Progenitor cell of endocrine pancreas (in vitro differentiated cells): Measurements from ENCODE around the gene TRAF3IP1. TPM values are rescaled to one million over a fixed set of nuclear protein-coding genes. Genes with fewer than 3 reads are reported as not detected.

Experiments
- DNase-seq: peaks from one replicate; pipeline ENCODE4 v3.0.0; 2021; ENCODE audit warnings: low spot score; ENCODE audit not compliant: unreplicated experiment
- H3K27ac Mint-ChIP-seq: 2 replicates; pipeline ENCODE4 v1.8.0; 2021; ENCODE audit warnings: mild to moderate bottlenecking, moderate library complexity, mixed read lengths
- H3K27me3 Mint-ChIP-seq: 2 replicates; pipeline ENCODE4 v1.8.0; 2021; ENCODE audit warnings: mixed read lengths
- H3K36me3 Mint-ChIP-seq: 2 replicates; pipeline ENCODE4 v1.8.0; 2022; ENCODE audit warnings: mixed read lengths; ENCODE audit not compliant: insufficient read depth
- H3K4me1 Mint-ChIP-seq: 2 replicates; pipeline ENCODE4 v1.8.0; 2021; ENCODE audit warnings: low read depth, mixed read lengths
- H3K4me3 Mint-ChIP-seq: 2 replicates; pipeline ENCODE4 v1.8.0; 2021; ENCODE audit warnings: low read depth, mild to moderate bottlenecking, moderate library complexity, mixed read lengths
- H3K9me3 Mint-ChIP-seq: 2 replicates; pipeline ENCODE4 v1.8.0; 2021; ENCODE audit warnings: low read depth, mixed read lengths
- total RNA-seq: library from RNA; stranded (reverse); gene quantifications from 2 replicates; pipeline ENCODE4 v1.2.1, GENCODE V29; 2021
- TF ChIP-seq, protein P1 (sequence below): fragments of 200-600 bp; sonication (generic); IDR thresholded peaks from one replicate; pipeline ENCODE4 v1.5.0; 2021; ENCODE audit warnings: antibody characterized with exemption, mild to moderate bottlenecking; ENCODE audit not compliant: unreplicated experiment

The TRAF3IP1 gene
- total RNA-seq, 1 donor from 2014 or later: 27.0 TPM

GRCh38 chr2:238289574-238289973, 30.7 kb upstream of the TRAF3IP1 start:
- Mint-ChIP-seq H3K27ac (peak overlapping the region; percentile 95), H3K4me3 (peak overlapping the region; percentile 86), H3K36me3 (no peaks in the 10 kb centered on the region), H3K4me1 (peaks cover 50% of the 10 kb centered on the region), H3K9me3 (no peaks in the 10 kb centered on the region), H3K27me3 (no peaks in the 10 kb centered on the region)
- DNase-seq: no peak
- TF ChIP-seq, protein P1, sequence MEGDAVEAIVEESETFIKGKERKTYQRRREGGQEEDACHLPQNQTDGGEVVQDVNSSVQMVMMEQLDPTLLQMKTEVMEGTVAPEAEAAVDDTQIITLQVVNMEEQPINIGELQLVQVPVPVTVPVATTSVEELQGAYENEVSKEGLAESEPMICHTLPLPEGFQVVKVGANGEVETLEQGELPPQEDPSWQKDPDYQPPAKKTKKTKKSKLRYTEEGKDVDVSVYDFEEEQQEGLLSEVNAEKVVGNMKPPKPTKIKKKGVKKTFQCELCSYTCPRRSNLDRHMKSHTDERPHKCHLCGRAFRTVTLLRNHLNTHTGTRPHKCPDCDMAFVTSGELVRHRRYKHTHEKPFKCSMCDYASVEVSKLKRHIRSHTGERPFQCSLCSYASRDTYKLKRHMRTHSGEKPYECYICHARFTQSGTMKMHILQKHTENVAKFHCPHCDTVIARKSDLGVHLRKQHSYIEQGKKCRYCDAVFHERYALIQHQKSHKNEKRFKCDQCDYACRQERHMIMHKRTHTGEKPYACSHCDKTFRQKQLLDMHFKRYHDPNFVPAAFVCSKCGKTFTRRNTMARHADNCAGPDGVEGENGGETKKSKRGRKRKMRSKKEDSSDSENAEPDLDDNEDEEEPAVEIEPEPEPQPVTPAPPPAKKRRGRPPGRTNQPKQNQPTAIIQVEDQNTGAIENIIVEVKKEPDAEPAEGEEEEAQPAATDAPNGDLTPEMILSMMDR: no peak

- no peaks in the 10 kb centered on the region for H3K9me3 Mint-ChIP-seq
- no peaks in the 10 kb centered on the region for H3K27me3 Mint-ChIP-seq
- TF ChIP-seq, protein P1: no peak
- peak overlapping the region; percentile 86 for H3K4me3 Mint-ChIP-seq
- H3K36me3 Mint-ChIP-seq: no peaks in the 10 kb centered on the region
- DNase-seq: peak; percentile 51
- peaks cover 51% of the 10 kb centered on the region for H3K4me1 Mint-ChIP-seq
- H3K27ac Mint-ChIP-seq: peak overlapping the region; percentile 95
These were observed 30.2 kb upstream of the TRAF3IP1 start for GRCh38 chr2:238290091-238290509.

GRCh38 chr2:238290715-238291549, 29.4 kb upstream of the TRAF3IP1 start:
- Mint-ChIP-seq H3K9me3 (no peaks in the 10 kb centered on the region), H3K27me3 (peaks cover 2% of the 10 kb centered on the region), H3K4me3 (no peak overlapping the region), H3K27ac (peak overlapping the region; percentile 95), H3K36me3 (no peaks in the 10 kb centered on the region), H3K4me1 (peaks cover 44% of the 10 kb centered on the region)
- TF ChIP-seq, protein P1: no peak
- no peak for DNase-seq

- H3K4me1 Mint-ChIP-seq: peaks cover 36% of the 10 kb centered on the region
These were observed 28.6 kb upstream of the TRAF3IP1 start for GRCh38 chr2:238291550-238292281.

DNA sequence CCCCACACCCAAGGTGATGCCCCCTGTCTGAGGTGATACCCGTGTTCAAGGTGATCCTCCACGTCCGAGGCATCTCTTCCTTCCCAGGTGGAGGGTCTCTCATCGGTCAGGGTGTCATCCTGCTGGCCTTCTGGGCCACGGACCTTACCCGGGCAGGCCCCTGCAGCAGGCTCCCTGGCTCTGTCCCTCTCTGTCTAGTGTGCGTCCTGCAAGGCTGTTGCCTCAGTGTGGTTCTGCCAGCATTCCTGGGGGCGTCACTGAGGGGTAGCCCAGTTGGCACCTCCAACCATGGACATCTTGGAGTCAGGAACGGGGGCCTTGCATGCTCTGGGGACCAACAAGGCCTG, 26.3 kb upstream of the TRAF3IP1 start:
- H3K9me3 Mint-ChIP-seq: no peaks in the 10 kb centered on the region
- DNase-seq: no peak
- no peaks in the 10 kb centered on the region for H3K36me3 Mint-ChIP-seq
- no peak overlapping the region for H3K4me3 Mint-ChIP-seq
- H3K27me3 Mint-ChIP-seq: peaks cover 6% of the 10 kb centered on the region
- TF ChIP-seq, protein P1: no peak
- H3K27ac Mint-ChIP-seq: no peak overlapping the region
- H3K4me1 Mint-ChIP-seq: peaks cover 28% of the 10 kb centered on the region

More at GRCh38 chr2:238291550-238292281, 28.6 kb upstream of the TRAF3IP1 start:
- DNase-seq: no peak
- H3K27ac Mint-ChIP-seq: no peak overlapping the region
- TF ChIP-seq, protein P1: no peak
- H3K27me3 Mint-ChIP-seq: peaks cover 3% of the 10 kb centered on the region
- H3K9me3 Mint-ChIP-seq: no peaks in the 10 kb centered on the region
- no peaks in the 10 kb centered on the region for H3K36me3 Mint-ChIP-seq
- no peak overlapping the region for H3K4me3 Mint-ChIP-seq
